ENCODE results near the gene ZNF385C.
"Not testable (repeated sequence)": the region's sequence is repeated elsewhere in the genome, so short reads cannot be mapped to it uniquely, and the experiment has no call there.

ZNF385C gene
- 0 to 0.26 (median 0.19) reads per million in 3 donors for total RNA-seq

DNA sequence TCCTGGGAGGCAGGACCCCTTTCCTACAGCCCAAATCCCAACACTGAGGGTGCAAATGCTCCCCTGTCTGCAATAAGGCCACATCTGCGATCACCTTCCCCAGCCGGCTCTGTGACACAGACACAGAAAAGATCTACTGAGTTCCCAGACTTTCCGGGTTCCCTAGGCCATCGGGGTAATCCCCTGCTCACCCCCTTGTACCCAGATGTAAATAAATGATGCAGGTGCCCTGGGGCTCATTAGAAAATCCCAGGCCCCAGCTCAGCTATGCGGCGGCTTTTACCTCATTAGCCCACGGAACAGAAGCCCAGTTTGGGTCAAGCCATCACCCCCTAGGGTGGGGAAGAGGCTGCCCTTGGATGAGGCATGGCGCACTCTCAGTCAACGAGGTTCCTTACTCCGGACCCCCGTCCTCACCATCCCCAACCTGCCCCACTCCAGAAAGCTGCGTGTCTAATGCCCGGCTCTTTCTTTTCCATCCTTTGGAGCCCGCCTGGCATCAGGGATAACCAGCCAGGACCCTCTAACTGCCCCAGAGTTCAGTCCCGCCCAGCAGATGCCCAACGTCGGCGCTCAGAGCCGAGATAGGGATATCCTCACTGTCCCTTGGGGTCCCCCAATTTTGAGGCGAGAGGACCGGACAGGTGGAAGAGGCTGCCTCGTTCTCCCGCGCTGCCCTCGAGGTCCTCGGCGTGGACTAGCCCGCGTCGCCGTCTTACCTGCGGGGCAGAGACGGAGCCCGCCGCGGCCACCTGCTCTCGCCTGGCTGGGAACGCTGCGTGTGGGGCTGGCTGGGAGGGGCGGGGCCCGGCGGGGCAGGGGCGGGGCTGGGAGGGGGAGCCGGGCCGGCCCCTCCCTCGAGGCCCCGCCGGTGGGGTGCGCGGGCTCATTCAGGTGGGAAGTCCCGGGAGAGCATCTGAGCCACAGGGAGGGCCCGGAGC lies at the start of gene ZNF385C:
Gene ZNF385C, minus strand, starts transcription at position 783 of the 941 bp plus-strand sequence. CDS start 35,417 bp downstream, outside the sequence.
- no peaks in the 10 kb centered on the region for H3K9me3 ChIP-seq (ENCODE audit: control insufficient read depth, low read length)
- H3K4me1 ChIP-seq (ENCODE audit: control insufficient read depth, insufficient read depth, low read length, poor library complexity, severe bottlenecking) = peaks cover 5% of the 10 kb centered on the region
- peaks cover 4% of the 10 kb centered on the region for H3K27me3 ChIP-seq (replicated peaks; ENCODE audit: control insufficient read depth, insufficient read depth, low read length, poor library complexity, severe bottlenecking)
- DNase-seq = peak; percentile 23 to 44 (median 38)
- H3K27ac ChIP-seq (ENCODE audit: insufficient read depth, low read length, poor library complexity, severe bottlenecking) = no peak within 1 kb of the TSS
- peak within 1 kb of the TSS; percentile 34 for H3K4me3 ChIP-seq (ENCODE audit: insufficient read depth, low read depth, low read length, poor library complexity, severe bottlenecking)
- no peaks in the 10 kb centered on the region for H3K36me3 ChIP-seq (ENCODE audit: control insufficient read depth, insufficient read depth, low read length)

GRCh38 chr17:42146911-42147607 lies 48.8 kb upstream of the ZNF385C start:
- no peaks in the 10 kb centered on the region for H3K4me1 ChIP-seq (ENCODE audit: control insufficient read depth, insufficient read depth, low read length, poor library complexity, severe bottlenecking)
- H3K36me3 ChIP-seq (ENCODE audit: control insufficient read depth, insufficient read depth, low read length) = peaks cover 14% of the 10 kb centered on the region
- H3K27ac ChIP-seq (ENCODE audit: insufficient read depth, low read length, poor library complexity, severe bottlenecking) = no peak overlapping the region
- H3K27me3 ChIP-seq (replicated peaks; ENCODE audit: control insufficient read depth, insufficient read depth, low read length, poor library complexity, severe bottlenecking) = no peaks in the 10 kb centered on the region
- no peak for DNase-seq
- no peak overlapping the region for H3K4me3 ChIP-seq (ENCODE audit: insufficient read depth, low read depth, low read length, poor library complexity, severe bottlenecking)
- no peaks in the 10 kb centered on the region for H3K9me3 ChIP-seq (ENCODE audit: control insufficient read depth, low read length)

DNA sequence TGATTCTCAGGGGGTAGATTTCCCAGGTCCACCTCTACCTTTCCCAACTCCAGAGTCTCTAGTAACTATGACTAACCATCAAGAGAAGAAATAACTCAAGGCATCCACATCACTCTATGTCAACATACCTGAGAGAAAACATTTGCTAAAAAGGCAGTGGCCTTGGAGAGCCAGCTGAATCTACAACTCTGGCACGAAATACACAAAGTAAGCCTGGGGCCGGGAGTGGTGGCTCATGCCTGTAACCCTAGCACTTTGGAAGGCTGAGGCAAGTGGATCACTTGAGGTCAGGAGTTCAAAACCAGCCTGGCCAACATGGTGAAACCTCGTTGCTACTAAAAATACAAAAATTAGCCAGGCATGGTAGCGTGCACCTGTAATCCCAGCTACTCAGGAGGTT lies 44.9 kb upstream of the ZNF385C start:
- H3K36me3 ChIP-seq (ENCODE audit: control insufficient read depth, insufficient read depth, low read length) = peaks cover 22% of the 10 kb centered on the region
- not testable (repeated sequence) for H3K9me3 ChIP-seq (ENCODE audit: control insufficient read depth, low read length); DNase-seq; H3K27me3 ChIP-seq (replicated peaks; ENCODE audit: control insufficient read depth, insufficient read depth, low read length, poor library complexity, severe bottlenecking); H3K4me3 ChIP-seq (ENCODE audit: insufficient read depth, low read depth, low read length, poor library complexity, severe bottlenecking); H3K27ac ChIP-seq (ENCODE audit: insufficient read depth, low read length, poor library complexity, severe bottlenecking); H3K4me1 ChIP-seq (ENCODE audit: control insufficient read depth, insufficient read depth, low read length, poor library complexity, severe bottlenecking)

DNA sequence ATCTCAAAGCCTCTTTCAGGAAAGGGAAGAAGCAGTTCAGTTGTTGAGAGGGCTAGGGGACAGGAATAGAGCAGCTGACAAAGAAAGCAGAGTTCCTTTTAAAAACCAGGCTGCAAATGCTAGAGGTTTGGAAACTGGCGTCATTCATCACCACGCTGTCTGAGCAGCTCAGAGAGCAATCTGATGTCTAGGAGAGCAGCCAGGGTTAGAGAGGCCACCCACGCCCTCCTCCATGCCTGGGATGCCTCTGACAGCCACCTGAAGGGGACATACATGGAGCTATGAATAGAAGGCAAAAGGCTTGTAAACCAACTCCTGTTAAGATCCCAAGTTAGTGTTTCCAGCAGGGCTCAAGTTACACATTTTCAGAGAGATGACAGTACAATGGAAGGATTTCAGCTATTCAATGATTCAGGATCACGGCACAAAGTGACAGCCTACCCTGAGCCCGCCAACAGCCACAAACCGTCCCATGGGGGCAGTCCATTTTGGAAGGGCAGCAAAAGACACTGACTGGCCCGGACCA lies 44.2 kb upstream of the ZNF385C start:
- Histone ChIP-seq H3K27me3 (replicated peaks; ENCODE audit: control insufficient read depth, insufficient read depth, low read length, poor library complexity, severe bottlenecking) (no peaks in the 10 kb centered on the region), H3K4me3 (ENCODE audit: insufficient read depth, low read depth, low read length, poor library complexity, severe bottlenecking) (no peak overlapping the region), H3K27ac (ENCODE audit: insufficient read depth, low read length, poor library complexity, severe bottlenecking) (no peak overlapping the region), H3K4me1 (ENCODE audit: control insufficient read depth, insufficient read depth, low read length, poor library complexity, severe bottlenecking) (no peaks in the 10 kb centered on the region), H3K36me3 (ENCODE audit: control insufficient read depth, insufficient read depth, low read length) (peaks cover 22% of the 10 kb centered on the region), H3K9me3 (ENCODE audit: control insufficient read depth, low read length) (no peaks in the 10 kb centered on the region)
- no peak for DNase-seq

GRCh38 chr17:42141382-42141781 lies 43.1 kb upstream of the ZNF385C start:
- no peaks in the 10 kb centered on the region for H3K9me3 ChIP-seq (ENCODE audit: control insufficient read depth, low read length)
- no peak overlapping the region for H3K27ac ChIP-seq (ENCODE audit: insufficient read depth, low read length, poor library complexity, severe bottlenecking)
- peaks cover 26% of the 10 kb centered on the region for H3K36me3 ChIP-seq (ENCODE audit: control insufficient read depth, insufficient read depth, low read length)
- no peaks in the 10 kb centered on the region for H3K27me3 ChIP-seq (replicated peaks; ENCODE audit: control insufficient read depth, insufficient read depth, low read length, poor library complexity, severe bottlenecking)
- no peaks in the 10 kb centered on the region for H3K4me1 ChIP-seq (ENCODE audit: control insufficient read depth, insufficient read depth, low read length, poor library complexity, severe bottlenecking)
- no peak overlapping the region for H3K4me3 ChIP-seq (ENCODE audit: insufficient read depth, low read depth, low read length, poor library complexity, severe bottlenecking)
- DNase-seq = no peak

DNA sequence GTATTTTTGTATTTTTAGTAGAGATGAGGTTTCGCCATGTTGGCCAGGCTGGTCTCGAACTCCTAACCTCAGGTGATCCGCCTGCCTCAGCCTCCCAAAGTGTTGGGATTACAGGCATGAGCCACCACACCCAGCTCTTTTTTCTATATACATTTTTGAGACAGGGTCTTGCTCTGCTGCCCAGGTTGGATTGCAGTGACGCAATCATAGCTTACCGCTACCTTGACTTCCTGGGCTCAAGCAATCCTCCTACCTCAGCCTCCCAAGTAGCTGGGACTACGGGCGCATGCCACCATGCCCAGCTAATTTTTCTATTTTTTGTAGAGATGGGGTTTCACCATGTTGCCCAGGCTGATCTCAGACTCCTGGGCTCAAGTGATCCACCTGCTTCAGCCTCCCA lies 42.4 kb upstream of the ZNF385C start:
- H3K4me3 ChIP-seq (ENCODE audit: insufficient read depth, low read depth, low read length, poor library complexity, severe bottlenecking); H3K27me3 ChIP-seq (replicated peaks; ENCODE audit: control insufficient read depth, insufficient read depth, low read length, poor library complexity, severe bottlenecking); DNase-seq; H3K27ac ChIP-seq (ENCODE audit: insufficient read depth, low read length, poor library complexity, severe bottlenecking); H3K4me1 ChIP-seq (ENCODE audit: control insufficient read depth, insufficient read depth, low read length, poor library complexity, severe bottlenecking); H3K9me3 ChIP-seq (ENCODE audit: control insufficient read depth, low read length): not testable (repeated sequence)
- H3K36me3 ChIP-seq (ENCODE audit: control insufficient read depth, insufficient read depth, low read length) = peaks cover 28% of the 10 kb centered on the region

- no peak for DNase-seq
- no peaks in the 10 kb centered on the region for H3K9me3 ChIP-seq (ENCODE audit: control insufficient read depth, low read length)
- H3K27ac ChIP-seq (ENCODE audit: insufficient read depth, low read length, poor library complexity, severe bottlenecking) = no peak overlapping the region
- no peak overlapping the region for H3K4me3 ChIP-seq (ENCODE audit: insufficient read depth, low read depth, low read length, poor library complexity, severe bottlenecking)
- no peaks in the 10 kb centered on the region for H3K27me3 ChIP-seq (replicated peaks; ENCODE audit: control insufficient read depth, insufficient read depth, low read length, poor library complexity, severe bottlenecking)
- H3K36me3 ChIP-seq (ENCODE audit: control insufficient read depth, insufficient read depth, low read length) = peaks cover 27% of the 10 kb centered on the region
- peaks cover 1% of the 10 kb centered on the region for H3K4me1 ChIP-seq (ENCODE audit: control insufficient read depth, insufficient read depth, low read length, poor library complexity, severe bottlenecking)
These were observed 40.6 kb upstream of the ZNF385C start for GRCh38 chr17:42138749-42139492.

- peaks cover 17% of the 10 kb centered on the region for H3K36me3 ChIP-seq (ENCODE audit: control insufficient read depth, insufficient read depth, low read length)
- H3K4me1 ChIP-seq (ENCODE audit: control insufficient read depth, insufficient read depth, low read length, poor library complexity, severe bottlenecking) = peaks cover 9% of the 10 kb centered on the region
These were observed 38.4 kb upstream of the ZNF385C start for GRCh38 chr17:42136654-42137051.

GRCh38 chr17:42135664-42136653 lies 37.7 kb upstream of the ZNF385C start:
- H3K36me3 ChIP-seq (ENCODE audit: control insufficient read depth, insufficient read depth, low read length) = peaks cover 13% of the 10 kb centered on the region
- H3K27me3 ChIP-seq (replicated peaks; ENCODE audit: control insufficient read depth, insufficient read depth, low read length, poor library complexity, severe bottlenecking) = no peaks in the 10 kb centered on the region
- H3K4me1 ChIP-seq (ENCODE audit: control insufficient read depth, insufficient read depth, low read length, poor library complexity, severe bottlenecking) = peaks cover 9% of the 10 kb centered on the region
- H3K27ac ChIP-seq (ENCODE audit: insufficient read depth, low read length, poor library complexity, severe bottlenecking) = no peak overlapping the region
- no peak overlapping the region for H3K4me3 ChIP-seq (ENCODE audit: insufficient read depth, low read depth, low read length, poor library complexity, severe bottlenecking)
- no peak for DNase-seq
- H3K9me3 ChIP-seq (ENCODE audit: control insufficient read depth, low read length) = no peaks in the 10 kb centered on the region

More at GRCh38 chr17:42136654-42137051, 38.4 kb upstream of the ZNF385C start:
- Histone ChIP-seq H3K4me3 (ENCODE audit: insufficient read depth, low read depth, low read length, poor library complexity, severe bottlenecking) (no peak overlapping the region), H3K27ac (ENCODE audit: insufficient read depth, low read length, poor library complexity, severe bottlenecking) (no peak overlapping the region), H3K9me3 (ENCODE audit: control insufficient read depth, low read length) (no peaks in the 10 kb centered on the region), H3K27me3 (replicated peaks; ENCODE audit: control insufficient read depth, insufficient read depth, low read length, poor library complexity, severe bottlenecking) (no peaks in the 10 kb centered on the region)
- DNase-seq = no peak

Measured in effector memory CD4-positive, alpha-beta T cell (primary cell).